ENCODE results near the gene TMEM217. TPM values are rescaled to one million over a fixed set of nuclear protein-coding genes. Genes with fewer than 3 reads are reported as not detected.

The TMEM217 gene
- total RNA-seq, 1 donor from 2014 or later = 4.8 TPM

- no peak for DNase-seq (ENCODE audit: low spot score)
- H3K36me3 Mint-ChIP-seq (ENCODE audit: low read depth) = peaks cover 39% of the 10 kb centered on the region
- intact Hi-C loops (cut with micrococcal nuclease) = loop anchor here (1.0 kb wide), 1 partner anchor 17 kb away; no protein-coding TSS in a partner anchor
- peak overlapping the region; percentile 66 for H3K27ac Mint-ChIP-seq
- H3K4me3 Mint-ChIP-seq (ENCODE audit: low read depth) = peak overlapping the region; percentile 49
- H3K9me3 Mint-ChIP-seq = no peaks in the 10 kb centered on the region
- H3K27me3 Mint-ChIP-seq (ENCODE audit: low read depth) = no peaks in the 10 kb centered on the region
- peaks cover 64% of the 10 kb centered on the region for H3K4me1 Mint-ChIP-seq (ENCODE audit: low read depth)
These were observed 15.1 kb upstream of the TMEM217 start for GRCh38 chr6:37272834-37273566.

GRCh38 chr6:37269105-37269504, 11.2 kb upstream of the TMEM217 start:
- no peak for DNase-seq (ENCODE audit: low spot score)
- no peak overlapping the region for H3K27ac Mint-ChIP-seq
- intact Hi-C loops (cut with micrococcal nuclease) = no loop called here
- H3K9me3 Mint-ChIP-seq = no peaks in the 10 kb centered on the region
- H3K4me3 Mint-ChIP-seq (ENCODE audit: low read depth) = no peak overlapping the region
- peaks cover 42% of the 10 kb centered on the region for H3K36me3 Mint-ChIP-seq (ENCODE audit: low read depth)
- peaks cover 55% of the 10 kb centered on the region for H3K4me1 Mint-ChIP-seq (ENCODE audit: low read depth)
- H3K27me3 Mint-ChIP-seq (ENCODE audit: low read depth) = no peaks in the 10 kb centered on the region

GRCh38 chr6:37265860-37266259, 7.9 kb upstream of the TMEM217 start:
- Mint-ChIP-seq H3K27ac (no peak overlapping the region), H3K4me3 (ENCODE audit: low read depth) (no peak overlapping the region), H3K36me3 (ENCODE audit: low read depth) (peaks cover 52% of the 10 kb centered on the region), H3K4me1 (ENCODE audit: low read depth) (peaks cover 48% of the 10 kb centered on the region), H3K9me3 (no peaks in the 10 kb centered on the region), H3K27me3 (ENCODE audit: low read depth) (no peaks in the 10 kb centered on the region)
- DNase-seq (ENCODE audit: low spot score) = no peak
- intact Hi-C loops (cut with micrococcal nuclease) = no loop called here

GRCh38 chr6:37265001-37265400, 7.1 kb upstream of the TMEM217 start:
- no peaks in the 10 kb centered on the region for H3K27me3 Mint-ChIP-seq (ENCODE audit: low read depth)
- H3K36me3 Mint-ChIP-seq (ENCODE audit: low read depth) = peaks cover 52% of the 10 kb centered on the region
- intact Hi-C loops (cut with micrococcal nuclease) = no loop called here
- no peaks in the 10 kb centered on the region for H3K9me3 Mint-ChIP-seq
- peaks cover 51% of the 10 kb centered on the region for H3K4me1 Mint-ChIP-seq (ENCODE audit: low read depth)
- DNase-seq (ENCODE audit: low spot score) = no peak
- no peak overlapping the region for H3K27ac Mint-ChIP-seq
- H3K4me3 Mint-ChIP-seq (ENCODE audit: low read depth) = no peak overlapping the region

GRCh38 chr6:37262446-37263026, 4.6 kb upstream of the TMEM217 start:
- Mint-ChIP-seq H3K4me1 (ENCODE audit: low read depth) (peaks cover 51% of the 10 kb centered on the region), H3K9me3 (no peaks in the 10 kb centered on the region), H3K4me3 (ENCODE audit: low read depth) (no peak overlapping the region), H3K27ac (no peak overlapping the region), H3K36me3 (ENCODE audit: low read depth) (peaks cover 37% of the 10 kb centered on the region), H3K27me3 (ENCODE audit: low read depth) (no peaks in the 10 kb centered on the region)
- intact Hi-C loops (cut with micrococcal nuclease) = no loop called here
- DNase-seq (ENCODE audit: low spot score) = no peak

- peaks cover 61% of the 10 kb centered on the region for H3K4me1 Mint-ChIP-seq (ENCODE audit: low read depth)
- no peak overlapping the region for H3K4me3 Mint-ChIP-seq (ENCODE audit: low read depth)
- no peaks in the 10 kb centered on the region for H3K9me3 Mint-ChIP-seq
- intact Hi-C loops (cut with micrococcal nuclease) = no loop called here
- H3K27me3 Mint-ChIP-seq (ENCODE audit: low read depth) = no peaks in the 10 kb centered on the region
- DNase-seq (ENCODE audit: low spot score) = no peak
- peaks cover 37% of the 10 kb centered on the region for H3K36me3 Mint-ChIP-seq (ENCODE audit: low read depth)
- H3K27ac Mint-ChIP-seq = no peak overlapping the region
These were observed 3.3 kb upstream of the TMEM217 start for GRCh38 chr6:37261198-37261597.

GRCh38 chr6:37260444-37260843, 2.5 kb upstream of the TMEM217 start:
- intact Hi-C loops (cut with micrococcal nuclease) = loop anchor here (1.0 kb wide), 2 partner anchors 20 to 30 kb away; no protein-coding TSS in a partner anchor
- no peaks in the 10 kb centered on the region for H3K9me3 Mint-ChIP-seq
- peak overlapping the region; percentile 54 for H3K27ac Mint-ChIP-seq
- no peak overlapping the region for H3K4me3 Mint-ChIP-seq (ENCODE audit: low read depth)
- H3K4me1 Mint-ChIP-seq (ENCODE audit: low read depth) = peaks cover 56% of the 10 kb centered on the region
- DNase-seq (ENCODE audit: low spot score) = no peak
- H3K36me3 Mint-ChIP-seq (ENCODE audit: low read depth) = peaks cover 34% of the 10 kb centered on the region
- no peaks in the 10 kb centered on the region for H3K27me3 Mint-ChIP-seq (ENCODE audit: low read depth)

- H3K4me3 Mint-ChIP-seq (ENCODE audit: low read depth) = peak overlapping the region; percentile 74
- no peak for DNase-seq (ENCODE audit: low spot score)
- H3K27me3 Mint-ChIP-seq (ENCODE audit: low read depth) = no peaks in the 10 kb centered on the region
- intact Hi-C loops (cut with micrococcal nuclease) = loop anchor here (1.0 kb wide), 2 partner anchors 20 to 30 kb away; no protein-coding TSS in a partner anchor
- no peaks in the 10 kb centered on the region for H3K9me3 Mint-ChIP-seq
- peaks cover 30% of the 10 kb centered on the region for H3K36me3 Mint-ChIP-seq (ENCODE audit: low read depth)
- H3K4me1 Mint-ChIP-seq (ENCODE audit: low read depth) = peaks cover 53% of the 10 kb centered on the region
- peak overlapping the region; percentile 98 for H3K27ac Mint-ChIP-seq
These were observed 2.1 kb upstream of the TMEM217 start for GRCh38 chr6:37260040-37260439.

- H3K27me3 Mint-ChIP-seq (ENCODE audit: low read depth) = no peaks in the 10 kb centered on the region
These were observed 1.2 kb upstream of the TMEM217 start for GRCh38 chr6:37259191-37259590.

GRCh38 chr6:37258405-37259105, 611 bp upstream of the TMEM217 start:
- peak overlapping the region; percentile 98 for H3K27ac Mint-ChIP-seq
- DNase-seq (ENCODE audit: low spot score) = no peak
- H3K4me3 Mint-ChIP-seq (ENCODE audit: low read depth) = peak overlapping the region; percentile 97
- no peaks in the 10 kb centered on the region for H3K9me3 Mint-ChIP-seq
- peaks cover 47% of the 10 kb centered on the region for H3K4me1 Mint-ChIP-seq (ENCODE audit: low read depth)
- peaks cover 25% of the 10 kb centered on the region for H3K36me3 Mint-ChIP-seq (ENCODE audit: low read depth)
- no peaks in the 10 kb centered on the region for H3K27me3 Mint-ChIP-seq (ENCODE audit: low read depth)
- intact Hi-C loops (cut with micrococcal nuclease) = loop anchor here (1.0 to 2.0 kb wide), 2 partner anchors 36 to 346 kb away; no protein-coding TSS in a partner anchor

More at GRCh38 chr6:37259191-37259590, 1.2 kb upstream of the TMEM217 start:
- peaks cover 49% of the 10 kb centered on the region for H3K4me1 Mint-ChIP-seq (ENCODE audit: low read depth)
- H3K9me3 Mint-ChIP-seq = no peaks in the 10 kb centered on the region
- peaks cover 28% of the 10 kb centered on the region for H3K36me3 Mint-ChIP-seq (ENCODE audit: low read depth)
- peak overlapping the region; percentile 66 for H3K4me3 Mint-ChIP-seq (ENCODE audit: low read depth)
- no peak for DNase-seq (ENCODE audit: low spot score)
- intact Hi-C loops (cut with micrococcal nuclease) = loop anchor here (1.0 to 2.0 kb wide), 2 partner anchors 36 to 347 kb away; no protein-coding TSS in a partner anchor
- H3K27ac Mint-ChIP-seq = peak overlapping the region; percentile 98

- intact Hi-C loops (cut with micrococcal nuclease) = no loop called here
- Mint-ChIP-seq H3K36me3 (ENCODE audit: low read depth) (peaks cover 14% of the 10 kb centered on the region), H3K27me3 (ENCODE audit: low read depth) (no peaks in the 10 kb centered on the region), H3K4me3 (ENCODE audit: low read depth) (peak overlapping the region; percentile 97), H3K9me3 (no peaks in the 10 kb centered on the region), H3K27ac (peak overlapping the region; percentile 98), H3K4me1 (ENCODE audit: low read depth) (peaks cover 40% of the 10 kb centered on the region)
- no peak for DNase-seq (ENCODE audit: low spot score)
These were observed 667 bp downstream of the TMEM217 start for GRCh38 chr6:37257320-37257633.

- H3K4me3 Mint-ChIP-seq (ENCODE audit: low read depth) = peak overlapping the region; percentile 54
- intact Hi-C loops (cut with micrococcal nuclease) = no loop called here
- H3K27ac Mint-ChIP-seq = no peak overlapping the region
- no peaks in the 10 kb centered on the region for H3K9me3 Mint-ChIP-seq
- H3K4me1 Mint-ChIP-seq (ENCODE audit: low read depth) = peaks cover 39% of the 10 kb centered on the region
- no peaks in the 10 kb centered on the region for H3K27me3 Mint-ChIP-seq (ENCODE audit: low read depth)
- peaks cover 13% of the 10 kb centered on the region for H3K36me3 Mint-ChIP-seq (ENCODE audit: low read depth)
- no peak for DNase-seq (ENCODE audit: low spot score)
These were observed 1.1 kb downstream of the TMEM217 start for GRCh38 chr6:37256692-37257319.
